Measurements from ENCODE around the gene MTMR11. TPM values are rescaled to one million over a fixed set of nuclear protein-coding genes. Genes with fewer than 3 reads are reported as not detected.

The MTMR11 gene
- total and polyA plus RNA-seq, 9 of the 15 experiments (the other 6 are each of a cell fraction or from before 2014, with no cell fraction given), result 0.09 to 1.6 (median 0.51) TPM

GRCh38 chr1:149881876-149882275, 54.8 kb downstream of the MTMR11 start (continued):
- TF ChIP-seq MGA (IDR thresholded peaks at IDR 0.05), result no peak

All from K562 (cell line).